Endothelial cell of hepatic sinusoid (primary cell): ENCODE data around the gene POC1A.

Experiments
- in situ Hi-C: cut with HindIII; loops from 2 replicates; pipeline ENCODE4 v1.10.0; 2017; ENCODE audit warnings: low sequenced_read_pairs

POC1A gene

GRCh38 chr3:52132930-52133329 lies 21.3 kb downstream of the POC1A start:
- in situ Hi-C loops = no loop called here

GRCh38 chr3:52132041-52132440 lies 22.2 kb downstream of the POC1A start:
- in situ Hi-C loops = no loop called here

GRCh38 chr3:52130966-52131622 lies 23.1 kb downstream of the POC1A start:
- in situ Hi-C loops = no loop called here

GRCh38 chr3:52128118-52128683 lies 26.0 kb downstream of the POC1A start:
- in situ Hi-C loops = no loop called here

GRCh38 chr3:52126500-52126899 lies 27.7 kb downstream of the POC1A start:
- in situ Hi-C loops = no loop called here

GRCh38 chr3:52126036-52126435 lies 28.2 kb downstream of the POC1A start:
- in situ Hi-C loops = no loop called here

- in situ Hi-C loops = no loop called here
Observed at GRCh38 chr3:52124766-52125165, 29.5 kb downstream of the POC1A start.

GRCh38 chr3:52124126-52124525 lies 30.1 kb downstream of the POC1A start:
- in situ Hi-C loops = no loop called here

- in situ Hi-C loops = no loop called here
Observed at GRCh38 chr3:52123106-52123725, 31.0 kb downstream of the POC1A start.

GRCh38 chr3:52122491-52122890 lies 31.7 kb downstream of the POC1A start:
- in situ Hi-C loops = no loop called here

GRCh38 chr3:52121813-52122212 lies 32.4 kb downstream of the POC1A start:
- in situ Hi-C loops = no loop called here

- in situ Hi-C loops = no loop called here
Observed at GRCh38 chr3:52121464-52121805, 32.8 kb downstream of the POC1A start.

GRCh38 chr3:52120556-52121463 lies 33.4 kb downstream of the POC1A start:
- in situ Hi-C loops = no loop called here

GRCh38 chr3:52119826-52120225 lies 34.4 kb downstream of the POC1A start:
- in situ Hi-C loops = loop anchor here (5.0 kb wide), 1 partner anchor 62 kb away; no protein-coding TSS in a partner anchor

GRCh38 chr3:52119099-52119498 lies 35.1 kb downstream of the POC1A start:
- in situ Hi-C loops = loop anchor here (5.0 kb wide), 1 partner anchor 63 kb away; no protein-coding TSS in a partner anchor

GRCh38 chr3:52118156-52118875 lies 35.9 kb downstream of the POC1A start:
- in situ Hi-C loops = loop anchor here (5.0 kb wide), 1 partner anchor 64 kb away; no protein-coding TSS in a partner anchor

GRCh38 chr3:52117537-52117936 lies 36.7 kb downstream of the POC1A start:
- in situ Hi-C loops = loop anchor here (5.0 kb wide), 1 partner anchor 65 kb away; no protein-coding TSS in a partner anchor

- in situ Hi-C loops = no loop called here
Observed at GRCh38 chr3:52112056-52112455, 42.2 kb downstream of the POC1A start.

- in situ Hi-C loops = no loop called here
Observed at GRCh38 chr3:52110502-52110901, 43.7 kb downstream of the POC1A start.

GRCh38 chr3:52109611-52110301 lies 44.5 kb downstream of the POC1A start:
- in situ Hi-C loops = loop anchor here (5.0 kb wide), 3 partner anchors 62 to 97 kb away; no protein-coding TSS in a partner anchor
